Mesenchymal stem cell (in vitro differentiated cells and primary cell): ENCODE data around the gene ROBO2.
A peak's percentile ranks its signal among the peaks of the same experiment; 100 is the strongest.

Experiments
- DNase-seq: peaks from one replicate; pipeline ENCODE4 v3.0.0-alpha.2; 2013
- H2AFZ ChIP-seq: one replicate; pipeline ENCODE4 v1.6.1; 2013; ENCODE audit warnings: low read depth, mild to moderate bottlenecking, control low read depth, inconsistent platforms, low read length, moderate library complexity
- H2AK5ac ChIP-seq: 2 replicates; pipeline ENCODE4 v1.6.1; 2013; ENCODE audit warnings: low read length, moderate library complexity, mild to moderate bottlenecking, inconsistent platforms; ENCODE audit not compliant: severe bottlenecking
- H2BK120ac ChIP-seq: one replicate; pipeline ENCODE4 v1.6.1; 2013; ENCODE audit warnings: low read depth, mild to moderate bottlenecking, inconsistent platforms, low read length, moderate library complexity
- H2BK12ac ChIP-seq, 2 experiments: one replicate each; pipeline ENCODE4 v1.6.1; 2013; ENCODE audit warnings: inconsistent platforms in 2 of 2, low read length in 2 of 2, mild to moderate bottlenecking in 2 of 2, moderate library complexity in 2 of 2, control low read depth in 1 of 2
- H2BK15ac ChIP-seq: one replicate; pipeline ENCODE4 v1.6.1; 2013; ENCODE audit warnings: mild to moderate bottlenecking, low read depth, inconsistent platforms; ENCODE audit not compliant: poor library complexity, severe bottlenecking
- H2BK5ac ChIP-seq: 2 replicates; pipeline ENCODE4 v1.6.1; 2013; ENCODE audit warnings: low read depth, mild to moderate bottlenecking, low read length, control low read depth, inconsistent platforms; ENCODE audit not compliant: poor library complexity, severe bottlenecking
- H3K14ac ChIP-seq, 2 experiments: one replicate each; pipeline ENCODE4 v1.6.1; 2013; ENCODE audit warnings: inconsistent platforms in 2 of 2, low read length in 2 of 2, control low read depth in 1 of 2, mild to moderate bottlenecking in 1 of 2, moderate library complexity in 1 of 2
- H3K18ac ChIP-seq, 2 experiments: one replicate each; pipeline ENCODE4 v1.6.1; 2013; ENCODE audit warnings: inconsistent platforms in 2 of 2, low read length in 2 of 2, control low read depth in 1 of 2, low read depth in 1 of 2, mild to moderate bottlenecking in 1 of 2
- H3K23ac ChIP-seq, 2 experiments: one replicate each; pipeline ENCODE4 v1.6.1; 2013; ENCODE audit warnings: inconsistent platforms in 2 of 2, low read length in 2 of 2, mild to moderate bottlenecking in 2 of 2, moderate library complexity in 2 of 2, control low read depth in 1 of 2
- H3K27ac ChIP-seq: 2 replicates; pipeline ENCODE4 v1.5.1; 2013; ENCODE audit warnings: mild to moderate bottlenecking, moderate library complexity, low read length, control low read depth, inconsistent platforms; ENCODE audit not compliant: poor library complexity, severe bottlenecking
- H3K27me3 ChIP-seq, 2 experiments: 2 replicates each; pipeline versions ENCODE4 v1.6.1 to v1.7.0; 2013; ENCODE audit warnings: low read length in 2 of 2, mild to moderate bottlenecking in 2 of 2, moderate library complexity in 2 of 2, control low read depth in 1 of 2, inconsistent platforms in 1 of 2; ENCODE audit not compliant: control insufficient read depth in 1 of 2, insufficient read depth in 1 of 2
- H3K36me3 ChIP-seq, 2 experiments: 2 replicates each; pipeline versions ENCODE4 v1.6.1 to v1.7.0; 2013; ENCODE audit warnings: low read length in 2 of 2, control low read depth in 1 of 2, inconsistent platforms in 1 of 2, low read depth in 1 of 2, mild to moderate bottlenecking in 1 of 2; ENCODE audit not compliant: insufficient read depth in 2 of 2, control insufficient read depth in 1 of 2
- H3K4ac ChIP-seq, 2 experiments: one replicate each; pipeline ENCODE4 v1.6.1; 2013; ENCODE audit warnings: inconsistent platforms in 2 of 2, low read length in 2 of 2, mild to moderate bottlenecking in 2 of 2, moderate library complexity in 2 of 2, control low read depth in 1 of 2, low read depth in 1 of 2
- H3K4me1 ChIP-seq: 2 replicates; pipeline ENCODE4 v1.6.1; 2013; ENCODE audit warnings: low read depth, low read length, control low read depth; ENCODE audit not compliant: control insufficient read depth, insufficient read depth
- H3K4me2 ChIP-seq: 2 replicates; pipeline ENCODE4 v1.6.1; 2013; ENCODE audit warnings: low read length, mild to moderate bottlenecking, inconsistent platforms; ENCODE audit not compliant: poor library complexity, severe bottlenecking
- H3K4me3 ChIP-seq, 2 experiments: 2 replicates each; pipeline versions ENCODE4 v1.5.1 to v1.7.0; 2013; ENCODE audit warnings: low read length in 2 of 2, mild to moderate bottlenecking in 2 of 2, control low read depth in 1 of 2, low read depth in 1 of 2; ENCODE audit not compliant: insufficient read depth in 1 of 2
- H3K79me1 ChIP-seq: replicated peaks from 2 replicates; pipeline ENCODE4 v1.6.1; 2013; ENCODE audit warnings: mild to moderate bottlenecking, control low read depth, low read length, inconsistent platforms; ENCODE audit not compliant: poor library complexity, severe bottlenecking
- H3K9ac ChIP-seq: 2 replicates; pipeline ENCODE4 v1.7.0; 2013; ENCODE audit warnings: mild to moderate bottlenecking, low read length, moderate library complexity
- H3K9me3 ChIP-seq: 2 replicates; pipeline ENCODE4 v1.7.0; 2013; ENCODE audit warnings: mild to moderate bottlenecking, low read length; ENCODE audit not compliant: control insufficient read depth
- H4K8ac ChIP-seq: one replicate; pipeline ENCODE4 v1.6.1; 2013; ENCODE audit warnings: inconsistent platforms, mild to moderate bottlenecking, low read length, moderate library complexity
- H4K91ac ChIP-seq: one replicate; pipeline ENCODE4 v1.6.1; 2013; ENCODE audit warnings: mild to moderate bottlenecking, low read length, inconsistent platforms
- WGBS: methylation state at CpG from one replicate; pipeline ENCODE4 v1.1.7; 2013; ENCODE audit warnings: mixed read lengths; 5-methylcytosine and 5-hydroxymethylcytosine counted together

ROBO2 gene

GRCh38 chr3:77467702-77468625 is 428.1 kb downstream of the ROBO2 start:
- no peak overlapping the region for H3K23ac ChIP-seq
- H3K36me3 ChIP-seq, result no peaks in the 10 kb centered on the region
- H3K9me3 ChIP-seq, result no peaks in the 10 kb centered on the region
- no peak overlapping the region for H2BK12ac ChIP-seq
- no peak for DNase-seq
- H3K4me1 ChIP-seq, result peaks cover 5% of the 10 kb centered on the region
- H3K9ac ChIP-seq, result no peak overlapping the region
- H3K79me1 ChIP-seq, result no peaks in the 10 kb centered on the region
- H3K18ac ChIP-seq, result no peak overlapping the region
- no peak overlapping the region for H2BK5ac ChIP-seq
- no peak overlapping the region for H2AK5ac ChIP-seq
- no peak overlapping the region for H3K4me3 ChIP-seq
- H3K4ac ChIP-seq, result no peak overlapping the region
- no peak overlapping the region for H2BK15ac ChIP-seq
- no peak overlapping the region for H4K8ac ChIP-seq
- peak overlapping the region; percentile 44 for H3K27ac ChIP-seq
- H3K27me3 ChIP-seq, result no peaks in the 10 kb centered on the region
- no peak overlapping the region for H3K14ac ChIP-seq
- no peak overlapping the region for H2AFZ ChIP-seq
- no peak overlapping the region for H2BK120ac ChIP-seq
- no peak overlapping the region for H3K4me2 ChIP-seq
- no peak overlapping the region for H4K91ac ChIP-seq
- 82% methylated on average over 6 of the region's 8 CpGs for WGBS

- no peak overlapping the region for H3K4me3 ChIP-seq
- H3K4ac ChIP-seq, result no peak overlapping the region
- no peak overlapping the region for H3K14ac ChIP-seq
- H3K18ac ChIP-seq, result no peak overlapping the region
- H4K91ac ChIP-seq, result no peak overlapping the region
- no peak for DNase-seq
- no peaks in the 10 kb centered on the region for H3K79me1 ChIP-seq
- H2BK120ac ChIP-seq, result no peak overlapping the region
- H3K4me2 ChIP-seq, result no peak overlapping the region
- no peaks in the 10 kb centered on the region for H3K9me3 ChIP-seq
- WGBS, result 90% methylated on average over 3 of the region's 3 CpGs
- no peaks in the 10 kb centered on the region for H3K36me3 ChIP-seq
- H3K27me3 ChIP-seq, result no peaks in the 10 kb centered on the region
- H2BK12ac ChIP-seq, result no peak overlapping the region
- H2AFZ ChIP-seq, result no peak overlapping the region
- no peak overlapping the region for H4K8ac ChIP-seq
- no peak overlapping the region for H3K23ac ChIP-seq
- H3K9ac ChIP-seq, result no peak overlapping the region
- H2BK15ac ChIP-seq, result no peak overlapping the region
- H2BK5ac ChIP-seq, result no peak overlapping the region
- H3K27ac ChIP-seq, result no peak overlapping the region
- H2AK5ac ChIP-seq, result no peak overlapping the region
- H3K4me1 ChIP-seq, result peaks cover 5% of the 10 kb centered on the region
These were observed 428.7 kb downstream of the ROBO2 start for GRCh38 chr3:77468626-77469020.

- Histone ChIP-seq H4K8ac (no peak overlapping the region), H3K4ac (no peak overlapping the region), H3K9ac (no peak overlapping the region), H3K23ac (no peak overlapping the region), H2AFZ (no peak overlapping the region), H2AK5ac (no peak overlapping the region), H3K27me3 (no peaks in the 10 kb centered on the region), H3K14ac (no peak overlapping the region), H3K36me3 (no peaks in the 10 kb centered on the region), H3K79me1 (no peaks in the 10 kb centered on the region), H3K27ac (no peak overlapping the region), H3K9me3 (peaks cover 4% of the 10 kb centered on the region), H3K4me2 (no peak overlapping the region), H3K4me1 (no peaks in the 10 kb centered on the region), H3K18ac (no peak overlapping the region), H4K91ac (no peak overlapping the region), H2BK5ac (no peak overlapping the region), H3K4me3 (no peak overlapping the region), H2BK12ac (no peak overlapping the region), H2BK15ac (no peak overlapping the region), H2BK120ac (no peak overlapping the region)
- WGBS, result 22% methylated on average over 1 of the region's 2 CpGs
- DNase-seq, result no peak
These were observed 435.6 kb downstream of the ROBO2 start for GRCh38 chr3:77475507-77475906.

GRCh38 chr3:77479021-77479420 is 439.1 kb downstream of the ROBO2 start:
- Histone ChIP-seq H3K4ac (no peak overlapping the region), H4K8ac (no peak overlapping the region), H2BK120ac (no peak overlapping the region), H3K23ac (no peak overlapping the region), H3K4me2 (no peak overlapping the region), H2BK12ac (no peak overlapping the region), H3K36me3 (no peaks in the 10 kb centered on the region), H2BK5ac (no peak overlapping the region), H2BK15ac (no peak overlapping the region), H2AK5ac (no peak overlapping the region), H3K79me1 (no peaks in the 10 kb centered on the region), H3K9ac (no peak overlapping the region), H3K18ac (no peak overlapping the region), H2AFZ (no peak overlapping the region), H3K27ac (no peak overlapping the region), H3K4me1 (no peaks in the 10 kb centered on the region), H3K4me3 (no peak overlapping the region), H3K9me3 (peaks cover 2% of the 10 kb centered on the region), H4K91ac (no peak overlapping the region), H3K14ac (no peak overlapping the region), H3K27me3 (no peaks in the 10 kb centered on the region)
- DNase-seq, result no peak
